Heart right ventricle (tissue), 16 donors: ENCODE results near the gene CDH13. TPM values are rescaled to one million over a fixed set of nuclear protein-coding genes. Genes with fewer than 3 reads are reported as not detected.

Experiments used
- ATAC-seq, 8 donors: fragments of 200-7000 bp; cut with Tn5 transposase; one replicate each; pipeline ENCODE4 v1.9.1; 2020; ENCODE audit warnings: mild to moderate bottlenecking in 8 of 8, moderate library complexity in 8 of 8, moderate number of reproducible peaks in 1 of 8
- DNase-seq, 2 donors: peaks; one replicate each; pipeline ENCODE4 v3.0.0-alpha.2; 2020
- H3K27ac ChIP-seq, 10 donors: fragments of 200-600 bp; sonication (generic) in 2 of 10; one replicate each; pipeline versions ENCODE4 v1.5.0 to v1.8.0; 2020 to 2022; ENCODE audit warnings: mild to moderate bottlenecking in 3 of 10
- H3K27me3 ChIP-seq, 7 donors: fragments of 200-600 bp; one replicate each; pipeline ENCODE4 v1.8.0; 2021 to 2022; ENCODE audit warnings: mild to moderate bottlenecking in 2 of 7
- H3K36me3 ChIP-seq, 9 donors: fragments of 200-600 bp; sonication (generic) in 1 of 9; one replicate each; pipeline versions ENCODE4 v1.5.0 to v1.8.0; 2020 to 2022; ENCODE audit warnings: mild to moderate bottlenecking in 2 of 9
- H3K4me1 ChIP-seq, 9 donors: fragments of 200-600 bp; sonication (generic) in 1 of 9; one replicate each; pipeline versions ENCODE4 v1.5.0 to v1.8.0; 2020 to 2022; ENCODE audit warnings: mild to moderate bottlenecking in 4 of 9
- H3K4me3 ChIP-seq, 10 donors: fragments of 200-600 bp; sonication (generic) in 2 of 10; one replicate each; pipeline versions ENCODE4 v1.5.0 to v1.8.0; 2020 to 2022; ENCODE audit warnings: mild to moderate bottlenecking in 7 of 10, moderate library complexity in 2 of 10
- H3K9me3 ChIP-seq, 11 donors: fragments of 200-600 bp in 10 of 11; sonication (generic) in 2 of 11; one replicate each; pipeline versions ENCODE4 v1.5.0 to v1.8.0; 2013 to 2022; ENCODE audit warnings: mild to moderate bottlenecking in 2 of 11, control low read depth in 1 of 11, moderate library complexity in 1 of 11
- WGBS, 2 donors: extraction: QIAGEN DNeasy Blood & Tissue Kit; methylation state at CpG; one replicate each; pipeline ENCODE4 v1.1.7; 2013; ENCODE audit warnings: inconsistent platforms in 1 of 2; 5-methylcytosine and 5-hydroxymethylcytosine counted together
- intact Hi-C, 10 donors: fragments of 100-400 bp; cut with DNase I; formaldehyde crosslinking; loops; one replicate each; pipeline versions ENCODE4 v1.11.1 to v1.14.2; 2022
- polyA plus RNA-seq, 2 donors: library from polyadenylated mRNA; stranded (reverse); fragments of 200-250 nt; gene quantifications; one replicate each; pipeline ENCODE4 v1.2.3, GENCODE V29; 2013
- total RNA-seq, 10 donors: library from RNA; stranded (reverse); fragmentation: NEBNext Ultra II Directional in 3 of 10; extraction: Animal tissue kit (Norgen Biotek cat#: 25700) in 3 of 10; gene quantifications; one replicate each; pipeline versions ENCODE4 v1.2.1 to v1.2.4, GENCODE V29; 2021 to 2023
- TF ChIP-seq, protein P1 (sequence below), 9 donors: fragments of 200-600 bp; sonication (generic) in 2 of 9; IDR thresholded peaks; one replicate each; pipeline versions ENCODE4 v1.5.0 to v1.8.0; 2021 to 2022; ENCODE audit warnings: antibody characterized with exemption in 9 of 9, mild to moderate bottlenecking in 5 of 9, moderate library complexity in 1 of 9
- donor health status: Arrhythmogenic right ventricular cardiomyopathy.
- donor health status: ischemic (EF 13 %, LVEDD 7.1; RV severe dilation, severe dysfunction).
- donor health status: healthy with polysubstance abuse.
- donor health status: DM: no; HTN: yes; CAD: no.
- donor health status: DM: no; HTN: no; CAD: no.
- donor health status: ischemic (EF 25% LVEDD 6.9; RV normal size, moderate dysfunction).
- donor health status: ischemic (EF 25% LVEDD 5.7; RV mildly dilated, moderate dysfunction).
- donor health status: healthy.
- donor health status: DM: yes; HTN: yes; CAD: no.
- donor health status: Ischemic cardiomyopathy.
- donor health status: ischemic (EF 35%, LVEDD 5.7; RV mildly dilated, moderate dysfunction).
- donor health status: nonischemic (EF 11% LVEDD 7.7; RV severe dilation, severe dysfunction).
- donor health status: DM: yes; HTN: yes; CAD: no.
- donor health status: PGD.
- donor health status: ischemic (EF 29% LVEDD 5.4; RV normal size, mild dysfunction).
- donor health status: nonischemic (EF 23%, LVEDD 6.1; RV moderate dilation, normal function).

Gene CDH13
- total and polyA plus RNA-seq, 12 donors, result 15.5 to 221 (median 168) TPM

DNA sequence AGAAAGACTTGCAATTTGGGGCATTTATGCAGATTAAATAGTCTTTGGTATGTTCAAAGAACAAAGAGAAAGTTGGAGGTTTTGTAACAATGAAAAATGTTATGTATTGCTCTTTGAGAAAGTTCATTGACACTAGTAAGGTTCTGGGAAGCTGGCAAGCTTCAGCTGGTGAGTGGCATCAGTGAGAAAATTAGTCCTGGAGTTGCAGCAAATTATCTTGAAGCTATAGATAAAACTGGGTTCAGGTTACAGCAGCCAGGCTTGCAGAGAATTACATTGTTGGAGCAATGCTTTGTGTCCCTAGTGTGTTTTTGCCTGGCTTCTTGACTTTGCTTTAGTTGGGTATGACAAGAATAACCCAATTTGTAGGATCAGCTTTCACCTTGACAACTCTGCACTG is 221.2 kb downstream of the CDH13 start:
- H3K27me3 ChIP-seq, result no peaks in the 10 kb centered on the region
- no peak overlapping the region for H3K4me3 ChIP-seq
- peak overlapping the region in 2 of 10 donors; percentile 4 to 42 for H3K27ac ChIP-seq
- ATAC-seq, result peak in 6 of 8 donors; percentile 34 to 76 (median 52)
- H3K4me1 ChIP-seq, result peaks cover 0 to 43% (median 6%) of the 10 kb centered on the region in 9 donors
- peak in 1 of 2 donors; percentile 11 for DNase-seq
- no peaks in the 10 kb centered on the region for H3K36me3 ChIP-seq
- intact Hi-C loops, result loop anchor here in 1 of 10 donors (10.0 kb wide), 1 partner anchor 213 kb away; no protein-coding TSS in a partner anchor
- peaks cover 0 to 8% (median 0%) of the 10 kb centered on the region in 11 donors for H3K9me3 ChIP-seq
- TF ChIP-seq, protein P1, sequence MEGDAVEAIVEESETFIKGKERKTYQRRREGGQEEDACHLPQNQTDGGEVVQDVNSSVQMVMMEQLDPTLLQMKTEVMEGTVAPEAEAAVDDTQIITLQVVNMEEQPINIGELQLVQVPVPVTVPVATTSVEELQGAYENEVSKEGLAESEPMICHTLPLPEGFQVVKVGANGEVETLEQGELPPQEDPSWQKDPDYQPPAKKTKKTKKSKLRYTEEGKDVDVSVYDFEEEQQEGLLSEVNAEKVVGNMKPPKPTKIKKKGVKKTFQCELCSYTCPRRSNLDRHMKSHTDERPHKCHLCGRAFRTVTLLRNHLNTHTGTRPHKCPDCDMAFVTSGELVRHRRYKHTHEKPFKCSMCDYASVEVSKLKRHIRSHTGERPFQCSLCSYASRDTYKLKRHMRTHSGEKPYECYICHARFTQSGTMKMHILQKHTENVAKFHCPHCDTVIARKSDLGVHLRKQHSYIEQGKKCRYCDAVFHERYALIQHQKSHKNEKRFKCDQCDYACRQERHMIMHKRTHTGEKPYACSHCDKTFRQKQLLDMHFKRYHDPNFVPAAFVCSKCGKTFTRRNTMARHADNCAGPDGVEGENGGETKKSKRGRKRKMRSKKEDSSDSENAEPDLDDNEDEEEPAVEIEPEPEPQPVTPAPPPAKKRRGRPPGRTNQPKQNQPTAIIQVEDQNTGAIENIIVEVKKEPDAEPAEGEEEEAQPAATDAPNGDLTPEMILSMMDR (IDR thresholded peaks at IDR 0.05), result no peak

DNA sequence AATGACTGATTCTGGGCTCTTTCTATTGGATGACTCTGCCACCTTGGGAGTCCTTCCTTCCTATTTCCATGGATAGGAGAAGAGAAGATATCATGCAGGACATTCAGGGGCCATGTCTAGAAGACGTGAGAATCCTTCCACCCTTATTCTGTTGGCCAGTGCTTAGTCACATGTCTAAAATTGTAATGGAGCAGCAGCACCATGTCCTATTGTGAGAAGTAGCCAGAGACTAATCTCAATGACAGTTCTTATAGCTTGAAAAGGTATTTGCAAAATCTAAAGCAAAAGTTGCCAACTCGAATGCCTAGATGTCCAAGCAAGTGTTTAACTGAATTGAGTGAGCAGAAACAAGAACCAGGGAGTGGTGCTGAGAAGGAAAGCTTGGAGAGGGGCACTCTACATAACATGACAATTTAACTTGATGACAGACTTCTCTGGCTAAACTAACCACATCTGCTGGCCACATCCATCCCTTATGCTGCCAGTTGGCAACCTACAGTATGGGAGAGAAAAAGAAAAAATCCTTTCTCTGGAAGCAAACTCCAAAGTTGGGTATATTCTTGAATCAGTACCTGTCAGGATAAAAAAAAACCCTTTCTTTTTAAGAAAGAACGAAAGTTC is 225.7 kb downstream of the CDH13 start:
- Histone ChIP-seq H3K4me1 (peaks cover 0 to 36% (median 3%) of the 10 kb centered on the region in 9 donors), H3K9me3 (no peaks in the 10 kb centered on the region), H3K27ac (no peak overlapping the region), H3K36me3 (no peaks in the 10 kb centered on the region), H3K27me3 (no peaks in the 10 kb centered on the region), H3K4me3 (no peak overlapping the region)
- DNase-seq (no peak), ATAC-seq (peak; percentile 28 to 89 (median 52))
- WGBS, 2 donors, result 42 to 51% methylated on average over 3 of the region's 3 CpGs
- intact Hi-C loops, result no loop called here
- TF ChIP-seq, protein P1 (IDR thresholded peaks at IDR 0.05), result no peak

DNA sequence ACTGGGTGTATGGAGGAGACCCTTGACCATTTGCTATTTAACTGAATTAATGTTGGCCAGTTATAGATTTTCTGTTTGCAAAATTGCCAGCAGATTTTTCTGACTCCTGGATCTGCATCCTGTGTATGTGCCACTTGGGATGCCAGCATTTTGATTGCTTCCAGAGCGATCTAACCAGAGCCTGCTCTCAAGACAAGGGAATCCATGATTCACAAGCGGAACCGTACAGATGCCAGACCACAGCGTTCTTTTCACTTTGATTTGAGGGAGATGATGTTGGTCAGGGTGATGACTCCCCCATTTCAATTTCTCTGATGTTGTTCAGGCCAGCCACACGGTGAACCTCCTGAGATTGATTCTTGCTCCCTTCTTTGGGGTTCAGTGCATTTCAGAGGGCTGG is 228.7 kb downstream of the CDH13 start:
- Histone ChIP-seq H3K4me1 (peaks cover 0 to 22% (median 0%) of the 10 kb centered on the region in 9 donors), H3K9me3 (no peaks in the 10 kb centered on the region), H3K4me3 (no peak overlapping the region), H3K36me3 (peaks cover 0 to 11% (median 0%) of the 10 kb centered on the region in 9 donors), H3K27ac (no peak overlapping the region), H3K27me3 (no peaks in the 10 kb centered on the region)
- TF ChIP-seq, protein P1 (IDR thresholded peaks at IDR 0.05), result no peak
- peak in 4 of 8 donors; percentile 35 to 68 (median 44) for ATAC-seq
- intact Hi-C loops, result no loop called here
- WGBS, 2 donors, result 66 to 72% methylated on average over 5 of the region's 5 CpGs
- no peak for DNase-seq

GRCh38 chr16:82857693-82858365 is 231.1 kb downstream of the CDH13 start:
- no peak for ATAC-seq
- no peak overlapping the region for H3K4me3 ChIP-seq
- H3K36me3 ChIP-seq, result peaks cover 0 to 11% (median 0%) of the 10 kb centered on the region in 9 donors
- DNase-seq, result no peak
- 82 to 93% methylated on average over 6 of the region's 6 CpGs for WGBS, 2 donors
- no peaks in the 10 kb centered on the region for H3K9me3 ChIP-seq
- H3K27ac ChIP-seq, result no peak overlapping the region
- peaks cover 0 to 9% (median 0%) of the 10 kb centered on the region in 9 donors for H3K4me1 ChIP-seq
- no peaks in the 10 kb centered on the region for H3K27me3 ChIP-seq
- intact Hi-C loops, result no loop called here
- TF ChIP-seq, protein P1 (IDR thresholded peaks at IDR 0.05), result no peak
